GM18511 (cell line): ENCODE results near the gene MISP.
"Not testable (repeated sequence)": the region's sequence is repeated elsewhere in the genome, so short reads cannot be mapped to it uniquely, and the experiment has no call there.

Experiments
- ATAC-seq: cut with Tn5 transposase; IDR thresholded peaks from one replicate; pipeline ENCODE4 v1.9.1; 2021; ENCODE audit warnings: mild to moderate bottlenecking, moderate library complexity; ENCODE audit not compliant: unreplicated experiment

The MISP gene

GRCh38 chr19:750640-751423, at the start of gene MISP:
Gene MISP (plus strand): TSS chr19:751112. CDS start chr19:756947, 5,835 bp downstream.
- no peak for ATAC-seq

GRCh38 chr19:702847-703246, 48.1 kb upstream of the MISP start:
- ATAC-seq = not testable (repeated sequence)

DNA sequence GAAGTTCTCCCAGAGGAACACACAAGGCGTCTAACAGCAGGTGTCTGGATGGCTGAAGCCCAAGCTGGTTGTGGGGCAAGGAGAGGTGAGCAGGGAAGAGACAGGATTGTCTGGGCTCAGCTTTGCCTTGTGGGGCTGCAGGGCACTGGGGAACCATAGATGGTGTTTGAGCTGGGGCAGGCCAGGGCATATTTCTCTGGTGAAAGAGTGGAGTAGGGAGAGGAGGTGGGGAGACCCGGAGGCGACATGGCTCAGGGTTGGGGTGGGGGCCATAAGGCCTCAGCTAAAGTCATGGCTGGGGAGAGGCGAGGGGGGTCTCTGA, 47.6 kb upstream of the MISP start:
- no peak for ATAC-seq

- no peak for ATAC-seq
Measured at GRCh38 chr19:703651-704446, 47.1 kb upstream of the MISP start.

DNA sequence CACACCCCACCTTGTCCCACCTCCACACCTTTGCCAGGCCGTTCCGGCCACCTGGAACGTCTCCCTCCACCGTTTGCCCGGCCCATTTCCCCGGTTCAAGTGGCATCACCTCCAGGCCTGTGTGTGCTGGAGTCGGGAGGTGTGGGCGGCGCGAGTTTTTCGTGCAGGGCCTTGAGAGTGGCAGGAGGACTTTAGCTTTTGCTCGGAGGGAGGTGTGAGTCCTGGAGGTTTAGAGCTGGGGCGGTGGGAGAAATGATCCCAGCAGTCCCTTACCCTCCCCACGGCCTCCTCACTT, 46.5 kb upstream of the MISP start:
- no peak for ATAC-seq

DNA sequence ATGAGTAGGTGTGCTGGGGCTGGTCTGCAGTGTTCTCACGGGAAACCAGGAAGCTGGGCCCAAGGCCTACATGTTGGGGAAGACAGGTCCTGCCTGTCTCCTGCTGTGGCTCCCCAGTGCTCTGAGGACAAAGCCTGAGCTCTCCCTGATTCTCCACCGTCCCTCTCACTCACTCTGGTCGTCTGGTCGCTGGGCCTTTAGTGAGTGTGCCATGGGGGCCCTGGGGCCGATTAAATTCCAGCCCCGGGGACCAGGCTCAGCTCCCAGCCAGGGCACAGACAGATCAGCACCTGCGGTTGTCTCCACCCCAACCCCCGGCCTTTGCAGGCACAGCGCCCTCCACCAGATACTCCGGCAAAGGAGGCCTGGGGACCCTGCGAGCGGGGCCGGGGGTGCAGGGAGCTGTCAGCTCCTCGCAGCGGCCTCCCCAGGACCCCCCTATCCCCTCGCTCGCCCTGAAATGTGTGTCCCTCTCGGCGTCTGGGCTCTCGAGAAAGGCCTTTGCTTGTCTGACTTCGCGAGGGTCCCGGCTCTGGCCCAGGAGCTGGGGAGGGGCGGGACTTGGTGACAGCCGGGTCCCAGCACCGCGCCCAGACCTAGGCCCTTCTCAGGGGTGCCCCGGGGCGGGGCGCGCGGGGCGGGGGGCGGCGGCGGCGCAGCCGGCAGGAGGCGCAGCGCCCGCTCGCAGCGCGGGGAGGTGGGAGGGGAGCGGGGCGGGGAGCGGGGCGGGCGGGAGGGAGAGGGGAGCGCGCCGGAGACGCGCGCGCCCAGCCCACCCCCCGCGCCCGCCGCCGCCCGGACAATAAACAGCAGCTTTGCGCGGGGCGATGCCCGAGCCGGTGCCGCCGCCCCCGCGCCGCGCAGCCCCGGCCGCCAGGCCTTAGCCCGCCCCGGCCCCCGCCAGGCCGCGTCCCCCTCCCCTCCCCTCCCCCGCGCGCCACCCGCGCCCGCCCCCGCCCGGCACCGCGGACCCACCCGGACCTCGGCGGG, 42.5 kb upstream of the MISP start, which contains the start of gene PALM:
Gene PALM, plus strand, starts transcription at position 782 of the 990 bp plus-strand sequence. CDS start 212 bp downstream, outside the sequence.
- no peak for ATAC-seq

DNA sequence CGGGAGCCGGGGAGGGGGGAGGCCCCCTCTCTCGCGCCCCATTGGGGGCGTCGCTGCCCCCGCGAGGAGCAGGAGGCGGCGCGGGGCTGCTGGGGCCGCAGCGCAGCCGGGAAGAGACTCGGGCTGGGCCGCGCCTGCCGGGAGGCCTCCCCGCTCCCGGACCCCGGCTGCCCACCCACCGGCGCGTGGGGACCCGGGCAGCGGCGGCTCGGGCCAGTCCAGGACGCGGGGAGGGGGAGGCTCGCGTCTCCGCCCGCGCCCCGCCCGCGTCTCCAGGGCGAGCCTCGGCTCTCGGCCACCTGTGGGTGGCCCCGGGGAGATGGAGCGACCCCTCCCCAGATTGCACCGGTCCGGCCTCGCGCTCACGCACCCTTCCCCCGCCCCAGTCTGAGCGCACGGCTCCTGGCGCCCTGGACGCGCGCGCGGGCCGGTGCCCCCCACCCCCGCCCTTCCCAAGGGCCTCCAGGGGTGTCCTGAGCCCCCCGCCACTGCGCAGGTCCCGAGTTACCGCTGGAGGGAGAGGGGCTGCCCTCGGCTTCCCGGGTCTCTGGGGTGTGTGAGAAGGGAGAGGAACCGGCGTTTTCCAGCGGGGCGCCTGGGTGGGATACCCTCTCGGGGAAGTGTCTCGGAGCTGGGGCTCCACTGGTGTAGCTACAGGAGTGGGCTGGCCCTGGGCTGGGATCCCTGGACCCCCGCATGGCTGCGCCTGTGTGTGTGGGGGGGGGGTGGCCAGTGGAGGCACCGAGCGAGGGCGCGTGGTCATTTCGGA, 41.5 kb upstream of the MISP start:
- no peak for ATAC-seq

DNA sequence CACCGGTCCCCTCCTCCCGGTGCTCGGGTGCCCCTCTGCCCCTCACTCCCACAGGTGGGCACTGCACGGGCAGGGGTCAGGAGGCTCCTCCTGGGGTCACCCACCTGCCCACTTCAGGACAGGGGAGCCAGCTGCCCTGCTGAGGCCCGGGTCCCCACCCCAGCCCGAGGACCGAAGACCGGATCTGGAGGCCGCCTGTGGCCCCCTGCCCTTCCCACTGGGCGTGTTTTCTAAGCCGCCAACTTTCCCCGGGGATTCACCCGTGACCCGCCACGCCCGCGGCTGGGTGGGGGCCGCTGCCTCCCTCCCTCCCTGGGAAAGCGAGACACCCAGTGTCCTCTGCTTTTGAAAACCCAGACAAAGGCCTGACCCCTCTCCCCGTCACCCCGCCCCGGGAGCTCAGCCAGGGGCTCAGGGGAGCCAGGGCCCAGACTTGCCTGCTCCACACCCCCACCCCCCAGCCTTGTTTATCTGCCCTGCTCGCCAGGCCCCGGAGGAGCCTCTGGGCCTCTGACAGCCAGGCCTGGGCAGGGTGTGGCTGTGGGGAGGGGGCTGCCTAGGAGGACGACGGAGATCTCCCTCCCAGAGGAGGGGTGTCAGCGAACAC, 40.8 kb upstream of the MISP start:
- ATAC-seq = no peak

DNA sequence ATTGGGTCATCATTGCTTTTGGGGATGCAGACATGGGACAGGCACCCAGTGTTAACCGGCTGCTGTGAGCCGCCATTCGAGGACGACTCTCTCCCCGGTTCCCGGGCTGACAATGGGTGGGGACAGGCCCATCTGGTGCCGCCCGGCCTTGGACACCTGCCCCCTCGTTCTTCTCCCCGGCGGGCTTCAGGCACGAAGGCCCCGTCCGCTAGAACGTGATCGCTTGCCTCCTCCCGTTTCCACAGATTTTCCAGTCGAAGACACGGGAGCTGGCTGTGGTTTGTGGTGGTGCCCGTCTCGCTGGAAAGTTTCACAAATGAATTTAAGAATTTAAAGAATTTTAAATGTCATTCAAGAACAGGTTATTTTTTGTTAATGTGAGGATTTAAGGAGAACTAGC, 40.1 kb upstream of the MISP start:
- no peak for ATAC-seq

GRCh38 chr19:711254-711653, 39.7 kb upstream of the MISP start:
- ATAC-seq = no peak

- ATAC-seq = no peak
Measured at GRCh38 chr19:715347-715746, 35.6 kb upstream of the MISP start.

GRCh38 chr19:718251-718951, 32.5 kb upstream of the MISP start:
- no peak for ATAC-seq

DNA sequence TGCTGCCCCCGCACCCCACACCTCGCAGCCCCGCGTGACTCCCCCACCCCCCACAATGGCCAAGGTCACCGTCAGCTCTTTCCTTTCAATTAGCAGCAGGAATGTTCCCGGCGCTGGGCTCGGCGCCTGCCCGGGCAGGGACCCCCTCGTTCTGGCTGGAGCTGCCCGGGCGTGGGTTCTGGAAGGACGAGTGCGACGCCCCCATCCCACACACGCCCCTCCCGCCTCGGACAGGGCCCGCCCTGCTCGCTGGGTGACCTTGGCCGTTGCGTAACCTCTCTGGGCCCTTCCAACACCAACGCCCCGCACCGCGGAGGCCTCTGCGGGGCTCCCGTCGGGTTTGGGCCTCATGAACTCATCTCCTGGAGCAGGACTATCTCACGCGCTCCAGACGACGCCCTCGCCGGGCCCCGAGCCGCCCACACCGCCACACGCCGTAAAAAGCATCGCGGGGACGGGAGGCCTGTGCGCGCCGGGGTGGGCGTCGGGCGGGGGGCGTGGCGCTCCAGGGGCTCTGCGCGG, 31.9 kb upstream of the MISP start:
- no peak for ATAC-seq

GRCh38 chr19:719636-720344, 31.1 kb upstream of the MISP start:
- ATAC-seq = no peak

- ATAC-seq = no peak
Measured at GRCh38 chr19:720345-721160, 30.4 kb upstream of the MISP start.

GRCh38 chr19:722553-723101, 28.3 kb upstream of the MISP start:
- ATAC-seq = no peak

GRCh38 chr19:723247-723646, 27.7 kb upstream of the MISP start:
- ATAC-seq = no peak
